ENCODE results near the gene CENPT. TPM values are rescaled to one million over a fixed set of nuclear protein-coding genes. Genes with fewer than 3 reads are reported as not detected.

The CENPT gene
- total and polyA plus RNA-seq, 2 donors (not counting 3 experiments of a cell fraction or from before 2014, with no cell fraction given) = 60.3 to 61.3 TPM

GRCh38 chr16:67801883-67802282, 45.6 kb downstream of the CENPT start:
- TF ChIP-seq FOS (IDR thresholded peaks at IDR 0.05; ENCODE audit: borderline replicate concordance, insufficient read depth, low read length) (no peak), POLR2A (IDR thresholded peaks at IDR 0.05; ENCODE audit: low read depth, low read length) (no peak), GATA2 (IDR thresholded peaks at IDR 0.05; ENCODE audit: insufficient read depth, insufficient read length, low read depth, low read length) (no peak), MAX (IDR thresholded peaks at IDR 0.05; ENCODE audit: insufficient read depth, insufficient read length) (no peak), POLR2AphosphoS5 (IDR thresholded peaks at IDR 0.05; ENCODE audit: insufficient read depth, low read depth, low read length) (no peak), CTCF (IDR thresholded peaks at IDR 0.05; ENCODE audit: extremely low read depth in 1 of 2, insufficient read depth in 1 of 2, low read depth in 1 of 2, low read length in 2 of 2) (no peak), MYC (IDR thresholded peaks at IDR 0.05; ENCODE audit: low read depth, low read length) (no peak), EZH2 (IDR thresholded peaks at IDR 0.05; ENCODE audit: borderline replicate concordance, low read depth, low read length, severe bottlenecking) (no peak), JUN (IDR thresholded peaks at IDR 0.05; ENCODE audit: borderline replicate concordance, insufficient read depth, insufficient read length, low read depth) (no peak)
- H3K79me2 ChIP-seq (ENCODE audit: control insufficient read depth, insufficient read depth, low read length) = peaks cover 60% of the 10 kb centered on the region
- H3K9ac ChIP-seq (replicated peaks; ENCODE audit: extremely low read depth, insufficient read depth, low read length) = no peak overlapping the region
- H3K4me2 ChIP-seq (ENCODE audit: insufficient read depth, low read length) = no peak overlapping the region
- H3K36me3 ChIP-seq (ENCODE audit: control insufficient read depth in 2 of 2, extremely low read depth in 1 of 2, insufficient read depth in 2 of 2, low read length in 2 of 2) = peaks cover 0 to 15% of the 10 kb centered on the region in 2 experiments
- CTCF ChIA-PET = interaction anchor here (1.0 to 1.3 kb wide), 2 partner anchors 15 to 125 kb away, joined by 5 to 6 read pairs; no protein-coding TSS in a partner anchor
- dilution Hi-C loops (cut with MboI; ENCODE audit: extremely low pct_ligation_motif_present, low sequenced_read_pairs) (no loop called here), intact Hi-C loops (cut with micrococcal nuclease) (loop anchor here (10.0 kb wide), 1 partner anchor 277 kb away; the partner anchor contains the start of gene RIPOR1)
- no peaks in the 10 kb centered on the region for H3K27me3 ChIP-seq (ENCODE audit: control insufficient read depth in 2 of 2, insufficient read depth in 2 of 2, low read length in 2 of 2)
- no peak overlapping the region for H3K27ac ChIP-seq (ENCODE audit: insufficient read depth, low read depth, low read length)
- POLR2A ChIA-PET = no interaction called here
- DNase-seq (ENCODE audit: low read depth, low spot score) = no peak
- H3K4me1 ChIP-seq (ENCODE audit: control insufficient read depth, extremely low read depth, insufficient read depth, low read length) = peaks cover 11% of the 10 kb centered on the region
- H2AFZ ChIP-seq (ENCODE audit: low read depth, low read length) = no peak overlapping the region
- no peaks in the 10 kb centered on the region for H3K9me1 ChIP-seq (replicated peaks; ENCODE audit: control insufficient read depth, extremely low read depth, insufficient read depth, low read length)
- H4K20me1 ChIP-seq (replicated peaks; ENCODE audit: control insufficient read depth, extremely low read depth, insufficient read depth, low read length) = no peaks in the 10 kb centered on the region
- no peak for FAIRE-seq
- no peaks in the 10 kb centered on the region for H3K9me3 ChIP-seq (replicated peaks; ENCODE audit: control insufficient read depth, insufficient read depth, low read length)
- BruUV-seq (replicated peaks) = no TSS peak
- no peak overlapping the region for H3K4me3 ChIP-seq (replicated peaks in 1 of 3; ENCODE audit: insufficient read depth in 1 of 3, low read depth in 1 of 3, low read length in 3 of 3)
